SK-N-SH (cell line): ENCODE data around the gene KRTAP4-9.

Experiments
- EP300 ChIP-seq, 2 experiments: IDR thresholded peaks; 2 replicates each; pipeline versions ENCODE4 v1.4.0 to v1.6.1; 2012; ENCODE audit warnings: borderline replicate concordance in 1 of 2, low read depth in 1 of 2, low read length in 1 of 2
- SMC3 ChIP-seq: IDR thresholded peaks from 2 replicates; pipeline ENCODE4 v1.6.1; 2012; ENCODE audit warnings: low read depth, low read length, improper control_type of control experiment
- TAF1 ChIP-seq: IDR thresholded peaks from 2 replicates; pipeline ENCODE4 v1.6.1; 2012; ENCODE audit warnings: low read depth, mild to moderate bottlenecking, low read length, moderate library complexity, borderline replicate concordance
- TF ChIP-seq, protein P1 (sequence below): fragments of 200-600 bp; sonication (generic); IDR thresholded peaks from 2 replicates; pipeline ENCODE4 v1.6.1; 2017; ENCODE audit warnings: antibody characterized with exemption, mild to moderate bottlenecking, moderate library complexity
- TF ChIP-seq, protein P2 (sequence below): IDR thresholded peaks from 2 replicates; pipeline ENCODE4 v1.6.1; 2012; ENCODE audit warnings: mild to moderate bottlenecking, low read depth, low read length, moderate library complexity
- TF ChIP-seq, protein P3 (sequence below): IDR thresholded peaks from 2 replicates; pipeline ENCODE4 v1.4.0; 2012; ENCODE audit warnings: low read depth, borderline replicate concordance

DNA sequence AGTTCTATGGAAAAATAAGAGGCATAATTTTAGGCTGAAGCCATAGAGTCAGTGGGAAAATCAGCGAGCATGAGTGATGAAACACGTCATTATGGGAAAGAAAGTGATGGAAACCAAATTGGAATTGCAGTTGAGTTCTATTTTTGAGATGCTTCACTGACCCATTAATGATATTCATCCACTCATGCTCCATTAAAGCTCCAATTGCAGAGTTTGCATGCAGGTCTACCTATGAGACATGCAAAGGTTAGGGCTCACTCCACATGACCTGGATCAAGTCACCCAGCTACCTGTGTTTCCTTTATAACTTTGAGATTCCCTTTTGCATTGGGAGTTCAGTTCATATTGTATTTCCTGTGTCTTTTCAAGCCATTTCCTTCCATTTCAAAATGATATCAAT lies 31.5 kb upstream of the KRTAP4-9 start:
- TF ChIP-seq, protein P1, sequence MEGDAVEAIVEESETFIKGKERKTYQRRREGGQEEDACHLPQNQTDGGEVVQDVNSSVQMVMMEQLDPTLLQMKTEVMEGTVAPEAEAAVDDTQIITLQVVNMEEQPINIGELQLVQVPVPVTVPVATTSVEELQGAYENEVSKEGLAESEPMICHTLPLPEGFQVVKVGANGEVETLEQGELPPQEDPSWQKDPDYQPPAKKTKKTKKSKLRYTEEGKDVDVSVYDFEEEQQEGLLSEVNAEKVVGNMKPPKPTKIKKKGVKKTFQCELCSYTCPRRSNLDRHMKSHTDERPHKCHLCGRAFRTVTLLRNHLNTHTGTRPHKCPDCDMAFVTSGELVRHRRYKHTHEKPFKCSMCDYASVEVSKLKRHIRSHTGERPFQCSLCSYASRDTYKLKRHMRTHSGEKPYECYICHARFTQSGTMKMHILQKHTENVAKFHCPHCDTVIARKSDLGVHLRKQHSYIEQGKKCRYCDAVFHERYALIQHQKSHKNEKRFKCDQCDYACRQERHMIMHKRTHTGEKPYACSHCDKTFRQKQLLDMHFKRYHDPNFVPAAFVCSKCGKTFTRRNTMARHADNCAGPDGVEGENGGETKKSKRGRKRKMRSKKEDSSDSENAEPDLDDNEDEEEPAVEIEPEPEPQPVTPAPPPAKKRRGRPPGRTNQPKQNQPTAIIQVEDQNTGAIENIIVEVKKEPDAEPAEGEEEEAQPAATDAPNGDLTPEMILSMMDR = no peak
- TF ChIP-seq, protein P2, sequence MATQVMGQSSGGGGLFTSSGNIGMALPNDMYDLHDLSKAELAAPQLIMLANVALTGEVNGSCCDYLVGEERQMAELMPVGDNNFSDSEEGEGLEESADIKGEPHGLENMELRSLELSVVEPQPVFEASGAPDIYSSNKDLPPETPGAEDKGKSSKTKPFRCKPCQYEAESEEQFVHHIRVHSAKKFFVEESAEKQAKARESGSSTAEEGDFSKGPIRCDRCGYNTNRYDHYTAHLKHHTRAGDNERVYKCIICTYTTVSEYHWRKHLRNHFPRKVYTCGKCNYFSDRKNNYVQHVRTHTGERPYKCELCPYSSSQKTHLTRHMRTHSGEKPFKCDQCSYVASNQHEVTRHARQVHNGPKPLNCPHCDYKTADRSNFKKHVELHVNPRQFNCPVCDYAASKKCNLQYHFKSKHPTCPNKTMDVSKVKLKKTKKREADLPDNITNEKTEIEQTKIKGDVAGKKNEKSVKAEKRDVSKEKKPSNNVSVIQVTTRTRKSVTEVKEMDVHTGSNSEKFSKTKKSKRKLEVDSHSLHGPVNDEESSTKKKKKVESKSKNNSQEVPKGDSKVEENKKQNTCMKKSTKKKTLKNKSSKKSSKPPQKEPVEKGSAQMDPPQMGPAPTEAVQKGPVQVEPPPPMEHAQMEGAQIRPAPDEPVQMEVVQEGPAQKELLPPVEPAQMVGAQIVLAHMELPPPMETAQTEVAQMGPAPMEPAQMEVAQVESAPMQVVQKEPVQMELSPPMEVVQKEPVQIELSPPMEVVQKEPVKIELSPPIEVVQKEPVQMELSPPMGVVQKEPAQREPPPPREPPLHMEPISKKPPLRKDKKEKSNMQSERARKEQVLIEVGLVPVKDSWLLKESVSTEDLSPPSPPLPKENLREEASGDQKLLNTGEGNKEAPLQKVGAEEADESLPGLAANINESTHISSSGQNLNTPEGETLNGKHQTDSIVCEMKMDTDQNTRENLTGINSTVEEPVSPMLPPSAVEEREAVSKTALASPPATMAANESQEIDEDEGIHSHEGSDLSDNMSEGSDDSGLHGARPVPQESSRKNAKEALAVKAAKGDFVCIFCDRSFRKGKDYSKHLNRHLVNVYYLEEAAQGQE = no peak
- TF ChIP-seq, protein P3, sequence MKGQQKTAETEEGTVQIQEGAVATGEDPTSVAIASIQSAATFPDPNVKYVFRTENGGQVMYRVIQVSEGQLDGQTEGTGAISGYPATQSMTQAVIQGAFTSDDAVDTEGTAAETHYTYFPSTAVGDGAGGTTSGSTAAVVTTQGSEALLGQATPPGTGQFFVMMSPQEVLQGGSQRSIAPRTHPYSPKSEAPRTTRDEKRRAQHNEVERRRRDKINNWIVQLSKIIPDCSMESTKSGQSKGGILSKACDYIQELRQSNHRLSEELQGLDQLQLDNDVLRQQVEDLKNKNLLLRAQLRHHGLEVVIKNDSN = no peak
- TF ChIP-seq SMC3 = no peak
- TF ChIP-seq EP300 (IDR thresholded peaks at IDR 0.05; ENCODE audit: borderline replicate concordance in 1 of 2, low read depth in 1 of 2, low read length in 1 of 2) = no peak
- TF ChIP-seq TAF1 = no peak
